Amniotic epithelial cell (primary cell): ENCODE results near the gene SLC48A1.

ENCODE experiments used
- DNase-seq: peaks from one replicate; pipeline ENCODE4 v3.0.0-alpha.2; 2010; ENCODE audit warnings: low read depth

Gene SLC48A1

DNA sequence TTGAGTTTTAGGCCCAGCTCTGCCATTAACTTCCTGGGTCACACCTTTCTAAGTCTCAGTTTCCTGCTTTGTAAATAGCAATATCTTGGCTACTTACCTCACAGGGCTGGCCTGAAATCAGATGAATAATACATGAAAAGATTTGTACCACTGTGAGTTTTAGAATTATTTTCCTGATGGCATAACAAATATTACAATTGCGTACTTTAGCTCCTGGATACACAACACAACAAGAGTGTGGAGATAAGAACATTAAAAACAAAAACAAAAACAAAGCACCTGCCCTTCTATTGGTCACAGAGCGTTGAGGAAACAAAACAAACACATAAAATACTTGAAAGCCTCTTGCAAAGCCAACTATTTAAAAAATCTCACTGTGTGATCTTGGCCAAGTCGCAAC lies 51.6 kb downstream of the SLC48A1 start:
- DNase-seq, result no peak

DNA sequence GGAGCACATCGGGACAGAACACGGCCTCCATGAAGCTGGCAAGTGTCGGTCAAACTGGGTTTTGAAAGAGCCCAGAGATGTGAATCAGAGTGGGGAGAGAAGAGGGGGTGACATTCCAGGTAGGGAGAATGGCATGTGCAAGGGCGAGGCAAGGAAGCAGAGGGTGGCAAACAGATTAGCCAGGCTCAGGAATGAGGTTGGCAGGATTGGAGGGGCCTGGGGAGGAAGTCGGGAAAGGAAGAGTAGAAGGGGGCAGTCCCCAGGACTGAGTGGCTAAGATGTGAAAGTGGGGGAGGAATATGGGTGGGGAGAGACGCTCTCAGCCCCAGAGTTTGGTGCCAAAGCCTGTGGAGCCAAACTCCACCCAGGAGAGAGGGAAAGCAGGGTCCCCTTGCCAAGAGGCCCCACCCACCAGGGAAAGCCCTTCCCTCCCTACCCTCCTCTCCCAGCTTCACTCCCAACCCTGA lies 52.2 kb downstream of the SLC48A1 start:
- no peak for DNase-seq

DNA sequence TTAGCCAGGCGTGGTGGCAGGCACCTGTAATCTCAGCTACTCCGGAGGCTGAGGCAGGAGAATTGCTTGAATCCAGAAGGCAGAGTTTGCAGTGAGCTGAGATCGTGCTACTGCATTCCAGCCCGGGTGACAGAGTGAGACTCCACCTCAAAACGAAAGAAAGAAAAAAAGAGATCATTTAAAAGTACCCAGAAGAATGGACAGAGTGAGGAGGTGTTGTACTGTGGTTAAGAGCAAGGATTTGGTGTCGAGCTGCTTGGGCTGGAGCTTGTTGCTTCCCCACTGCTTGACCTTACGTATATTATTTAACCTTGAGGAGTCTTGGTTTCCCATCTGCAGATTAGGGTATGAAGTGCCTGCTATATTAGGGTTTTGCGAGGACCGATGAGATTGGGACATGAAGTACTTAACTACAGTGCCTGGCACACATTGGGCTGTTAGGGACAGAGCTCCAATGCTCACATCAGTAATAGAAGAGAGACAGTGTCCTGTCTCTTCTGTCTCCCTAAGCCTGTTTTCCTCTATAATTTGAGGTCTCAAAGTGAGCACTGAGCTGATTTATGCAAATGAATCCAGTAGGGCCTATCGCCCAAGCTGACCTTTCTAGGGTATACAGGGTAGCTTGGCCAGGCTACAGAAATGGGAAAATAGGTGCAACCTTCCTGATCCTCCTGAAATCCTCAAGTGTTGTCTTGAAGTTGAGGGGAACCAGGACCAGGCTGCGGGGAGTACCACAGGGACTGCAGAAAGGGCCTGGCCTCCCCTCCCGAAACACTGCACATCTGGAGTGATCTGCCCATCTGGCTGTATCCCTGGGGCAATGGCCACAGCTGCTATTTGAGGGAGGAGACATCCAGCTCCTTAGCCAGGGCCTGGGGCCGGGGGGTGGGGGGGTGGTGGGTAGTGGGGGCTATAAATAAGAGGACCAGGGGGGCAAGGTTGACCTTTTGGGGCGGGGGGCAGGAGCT lies 55.3 kb downstream of the SLC48A1 start:
- DNase-seq, result no peak

DNA sequence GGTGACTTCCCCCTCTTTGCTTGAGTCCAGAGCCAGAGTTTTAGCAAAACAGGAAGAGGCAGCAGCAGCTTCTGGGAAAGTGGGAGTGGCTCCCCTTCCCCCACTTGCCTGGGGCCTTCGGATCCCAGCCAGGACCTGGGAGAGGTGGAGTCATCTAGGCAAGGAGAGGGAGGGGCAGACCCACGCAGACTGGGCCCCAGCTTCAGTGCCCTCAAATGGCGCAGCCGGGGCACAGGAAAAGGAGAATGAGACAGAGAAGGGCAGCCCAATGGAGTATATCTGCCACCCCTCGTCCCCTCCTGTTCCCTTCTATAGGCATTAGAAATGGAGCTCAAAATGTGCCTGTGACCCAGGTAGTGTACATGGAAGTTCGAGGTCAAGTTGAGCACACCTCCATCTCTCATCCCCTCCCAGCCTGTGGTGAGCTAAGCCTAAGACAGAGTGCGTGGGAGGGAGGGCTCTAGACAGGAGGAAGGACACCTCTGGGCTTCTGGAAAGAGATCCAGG lies 56.0 kb downstream of the SLC48A1 start:
- DNase-seq, result peak; percentile 75

- no peak for DNase-seq
These were observed 56.5 kb downstream of the SLC48A1 start for GRCh38 chr12:47829584-47829983.
